IMR-90 (cell line): ENCODE data around the gene OR10A2. TPM values are rescaled to one million over a fixed set of nuclear protein-coding genes. Genes with fewer than 3 reads are reported as not detected.

ENCODE experiments used
- ATAC-seq: fragments of 200-7000 bp; cut with Tn5 transposase; 2 replicates; pipeline ENCODE4 v1.9.1; 2020; ENCODE audit warnings: low read depth, mild to moderate bottlenecking, moderate library complexity
- BruUV-seq: library from RNA; stranded (reverse); fragments of 400-500 nt; replicated peaks from 2 replicates; lab custom pipeline; 2021; lab: Mats Ljungman, UMichigan
- CTCF ChIA-PET: fragments of 300-600 bp; formaldehyde crosslinking; extraction: SDS; loops from one replicate; lab custom pipeline; 2021; ENCODE audit warnings: antibody characterized with exemption; lab: Yijun Ruan, JAX
- POLR2A ChIA-PET: fragments of 300-600 bp; sonication (Branson Sonifier 250); formaldehyde crosslinking; loops from one replicate; lab custom pipeline; 2022; ENCODE audit warnings: antibody characterized with exemption; ENCODE audit not compliant: unreplicated experiment; lab: Charles Lee
- DNase-seq: peaks from one replicate; pipeline ENCODE4 v3.0.0; 2013
- H2AFZ ChIP-seq: replicated peaks from 2 replicates; pipeline ENCODE3; 2013; ENCODE audit warnings: low read length, mild to moderate bottlenecking; ENCODE audit not compliant: poor library complexity
- H2AK5ac ChIP-seq: 2 replicates; pipeline ENCODE4 v1.6.1; 2013; ENCODE audit warnings: low read depth, low read length, inconsistent platforms
- H2AK9ac ChIP-seq: replicated peaks from 2 replicates; pipeline ENCODE3; 2013; ENCODE audit warnings: mild to moderate bottlenecking, low read depth, low read length, moderate library complexity; ENCODE audit not compliant: poor library complexity
- H2BK120ac ChIP-seq: 2 replicates; pipeline ENCODE4 v1.6.1; 2013; ENCODE audit warnings: low read depth, low read length, inconsistent platforms
- H2BK15ac ChIP-seq: 3 replicates; pipeline ENCODE4 v1.6.1; 2013; ENCODE audit warnings: low read depth, low read length, inconsistent platforms
- H2BK20ac ChIP-seq: 2 replicates; pipeline ENCODE4 v1.6.1; 2013; ENCODE audit warnings: low read depth, mild to moderate bottlenecking, inconsistent platforms, low read length, moderate library complexity
- H2BK5ac ChIP-seq: 2 replicates; pipeline ENCODE4 v1.6.1; 2013; ENCODE audit warnings: mild to moderate bottlenecking, low read depth, low read length, inconsistent platforms; ENCODE audit not compliant: poor library complexity, severe bottlenecking
- H3K14ac ChIP-seq: replicated peaks from 2 replicates; pipeline ENCODE4 v1.6.1; 2013; ENCODE audit warnings: low read depth, low read length, inconsistent platforms
- H3K18ac ChIP-seq: 2 replicates; pipeline ENCODE4 v1.6.1; 2013; ENCODE audit warnings: low read depth, low read length, control low read depth
- H3K23ac ChIP-seq: 2 replicates; pipeline ENCODE4 v1.6.1; 2013; ENCODE audit warnings: low read depth, low read length, inconsistent platforms
- H3K27ac ChIP-seq: 2 replicates; pipeline ENCODE4 v1.5.1; 2013; ENCODE audit warnings: mild to moderate bottlenecking, control low read depth, low read length; ENCODE audit not compliant: insufficient read depth
- H3K27me3 ChIP-seq: 2 replicates; pipeline ENCODE4 v1.6.1; 2013; ENCODE audit warnings: low read length; ENCODE audit not compliant: control insufficient read depth, insufficient read depth
- H3K36me3 ChIP-seq: 2 replicates; pipeline ENCODE4 v1.6.1; 2013; ENCODE audit warnings: low read length, mixed read lengths; ENCODE audit not compliant: control insufficient read depth, insufficient read depth
- H3K4ac ChIP-seq: 2 replicates; pipeline ENCODE4 v1.6.1; 2013; ENCODE audit warnings: low read depth, low read length, inconsistent platforms
- H3K4me1 ChIP-seq: 2 replicates; pipeline ENCODE4 v1.6.1; 2013; ENCODE audit warnings: low read length, mixed read lengths; ENCODE audit not compliant: control insufficient read depth, insufficient read depth
- H3K4me2 ChIP-seq: 2 replicates; pipeline ENCODE4 v1.6.1; 2013; ENCODE audit warnings: low read depth, mild to moderate bottlenecking, control low read depth, low read length, moderate library complexity
- H3K4me3 ChIP-seq: 2 replicates; pipeline ENCODE4 v1.5.1; 2013; ENCODE audit warnings: low read depth, mild to moderate bottlenecking, control low read depth, low read length, moderate library complexity; ENCODE audit not compliant: insufficient read depth
- H3K56ac ChIP-seq: 2 replicates; pipeline ENCODE4 v1.6.1; 2013; ENCODE audit warnings: low read length, inconsistent platforms; ENCODE audit not compliant: insufficient read depth; ENCODE audit errors: extremely low read depth
- H3K79me1 ChIP-seq, 2 experiments: 2 replicates each; pipeline ENCODE4 v1.6.1; 2013; ENCODE audit warnings: low read length in 2 of 2, inconsistent platforms in 1 of 2, low read depth in 1 of 2
- H3K9ac ChIP-seq: 2 replicates; pipeline ENCODE4 v1.6.1; 2013; ENCODE audit warnings: low read depth, low read length, control low read depth
- H3K9me1 ChIP-seq: 2 replicates; pipeline ENCODE4 v1.6.1; 2013; ENCODE audit warnings: low read length, inconsistent platforms; ENCODE audit not compliant: insufficient read depth
- H3K9me3 ChIP-seq: 2 replicates; pipeline ENCODE4 v1.6.1; 2013; ENCODE audit warnings: low read length; ENCODE audit not compliant: control insufficient read depth, insufficient read depth
- H4K20me1 ChIP-seq: 2 replicates; pipeline ENCODE4 v1.6.1; 2013; ENCODE audit warnings: low read length, inconsistent platforms; ENCODE audit not compliant: insufficient read depth
- H4K5ac ChIP-seq: 2 replicates; pipeline ENCODE4 v1.6.1; 2013; ENCODE audit warnings: mild to moderate bottlenecking, low read depth, low read length, control low read depth
- H4K8ac ChIP-seq, 2 experiments: 2 replicates each; pipeline ENCODE4 v1.6.1; 2013; ENCODE audit warnings: low read depth in 2 of 2, low read length in 2 of 2, control low read depth in 1 of 2, inconsistent platforms in 1 of 2
- H4K91ac ChIP-seq: 2 replicates; pipeline ENCODE4 v1.6.1; 2013; ENCODE audit warnings: low read depth, low read length, inconsistent platforms; ENCODE audit not compliant: insufficient read depth
- POLR2A ChIP-seq: IDR thresholded peaks from 2 replicates; pipeline ENCODE4 v1.6.1; 2012; ENCODE audit warnings: mild to moderate bottlenecking, low read depth, low read length
- WGBS, 2 experiments: methylation state at CpG; one replicate each; pipeline versions ENCODE4 v1.1.5 to v1.1.7; 2013; ENCODE audit warnings: missing lambda C conversion rate in 2 of 2; ENCODE audit not compliant: insufficient read length in 1 of 2; ENCODE audit errors: extremely low coverage in 2 of 2; 5-methylcytosine and 5-hydroxymethylcytosine counted together
- dilution Hi-C: fragments of 300-500 bp; cut with HindIII; formaldehyde crosslinking; loops from one replicate; pipeline ENCODE4 v1.14.3; 2018; ENCODE audit warnings: low sequenced_read_pairs; ENCODE audit not compliant: unreplicated experiment
- in situ Hi-C: fragments of 300-500 bp; cut with MboI; formaldehyde crosslinking; loops from 3 replicates; pipeline ENCODE4 v1.14.3; 2019; ENCODE audit warnings: low sequenced_read_pairs, inconsistent platforms, mixed read lengths
- intact Hi-C: fragments of 100-400 bp; cut with micrococcal nuclease; formaldehyde crosslinking; loops from 2 replicates; pipeline ENCODE4 v1.10.0; 2022
- polyA plus RNA-seq, 3 experiments: library from polyadenylated mRNA; depleted of rRNA; stranded (reverse); fragments of >200 nt; gene quantifications; 2 replicates each; pipeline ENCODE4 v1.2.3, GENCODE V29; 2012; ENCODE audit warnings: low replicate concordance in 1 of 3
- total RNA-seq: library from RNA; depleted of rRNA; stranded (reverse); fragments of >200 nt; gene quantifications from 2 replicates; pipeline ENCODE4 v1.2.3, GENCODE V29; 2012
- TF ChIP-seq, protein P1 (sequence below): fragments of 150-350 bp; IDR thresholded peaks from 2 replicates; pipeline ENCODE4 v1.6.1; 2017; ENCODE audit warnings: mild to moderate bottlenecking, antibody characterized with exemption, low read length, low read depth

OR10A2 gene
- total and polyA plus RNA-seq, 2 of the 4 experiments (the other 2 are of a cell fraction), result not detected

DNA sequence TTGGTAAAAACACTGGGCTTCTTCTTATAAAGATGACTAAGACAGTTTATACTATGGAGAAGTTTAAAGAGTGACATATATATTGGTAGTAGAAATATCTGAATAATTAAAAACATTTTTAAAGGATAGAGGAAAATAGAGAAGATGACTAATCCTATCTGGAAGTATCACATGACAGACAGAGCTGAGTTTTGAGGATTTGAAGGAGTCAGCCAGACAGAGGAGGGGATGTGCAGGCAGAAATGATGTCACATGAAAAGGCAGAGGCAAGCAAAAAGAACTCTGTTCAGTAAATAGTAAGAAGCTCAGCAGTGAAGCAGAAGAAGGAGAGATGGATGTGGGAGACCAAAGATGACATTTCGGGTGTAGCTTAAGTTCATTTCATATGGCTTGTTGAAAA is 1.6 kb downstream of the OR10A2 start:
- no peak overlapping the region for H3K4me3 ChIP-seq
- H3K36me3 ChIP-seq, result no peaks in the 10 kb centered on the region
- H3K56ac ChIP-seq, result no peak overlapping the region
- POLR2A ChIA-PET, result no interaction called here
- CTCF ChIA-PET, result no interaction called here
- no peak overlapping the region for H3K9ac ChIP-seq
- no peaks in the 10 kb centered on the region for H3K9me3 ChIP-seq
- H2BK5ac ChIP-seq, result no peak overlapping the region
- H3K4me1 ChIP-seq, result no peaks in the 10 kb centered on the region
- no peak overlapping the region for H2BK120ac ChIP-seq
- no peak overlapping the region for H2AK5ac ChIP-seq
- H4K8ac ChIP-seq, result no peak overlapping the region
- no peak overlapping the region for H3K4ac ChIP-seq
- H2AK9ac ChIP-seq, result no peak overlapping the region
- peak; percentile 58 for DNase-seq
- no peak overlapping the region for H2BK20ac ChIP-seq
- no peaks in the 10 kb centered on the region for H4K20me1 ChIP-seq
- dilution Hi-C loops (no loop called here), in situ Hi-C loops (no loop called here), intact Hi-C loops (no loop called here)
- no peak overlapping the region for H4K5ac ChIP-seq
- H3K4me2 ChIP-seq, result no peak overlapping the region; the same call in 1 of the 2 replicates
- no peaks in the 10 kb centered on the region for H3K27me3 ChIP-seq
- TF ChIP-seq, protein P1, sequence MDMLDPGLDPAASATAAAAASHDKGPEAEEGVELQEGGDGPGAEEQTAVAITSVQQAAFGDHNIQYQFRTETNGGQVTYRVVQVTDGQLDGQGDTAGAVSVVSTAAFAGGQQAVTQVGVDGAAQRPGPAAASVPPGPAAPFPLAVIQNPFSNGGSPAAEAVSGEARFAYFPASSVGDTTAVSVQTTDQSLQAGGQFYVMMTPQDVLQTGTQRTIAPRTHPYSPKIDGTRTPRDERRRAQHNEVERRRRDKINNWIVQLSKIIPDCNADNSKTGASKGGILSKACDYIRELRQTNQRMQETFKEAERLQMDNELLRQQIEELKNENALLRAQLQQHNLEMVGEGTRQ, result peak; percentile 47
- TF ChIP-seq POLR2A, result no peak
- WGBS, 2 experiments, result no CpG with 5 or more reads among the region's 1 CpG
- no TSS peak for BruUV-seq
- peak; percentile 29; the same call in 1 of the 2 replicates for ATAC-seq
- H3K18ac ChIP-seq, result no peak overlapping the region
- H4K91ac ChIP-seq, result no peak overlapping the region
- no peak overlapping the region for H2BK15ac ChIP-seq
- no peak overlapping the region for H3K14ac ChIP-seq
- H3K9me1 ChIP-seq, result no peaks in the 10 kb centered on the region
- no peak overlapping the region for H2AFZ ChIP-seq
- H3K23ac ChIP-seq, result no peak overlapping the region
- no peaks in the 10 kb centered on the region for H3K79me1 ChIP-seq
- no peak overlapping the region for H3K27ac ChIP-seq
